ENCODE measurements around the gene SNF8. TPM values are rescaled to one million over a fixed set of nuclear protein-coding genes. Genes with fewer than 3 reads are reported as not detected.

The SNF8 gene
- total and polyA plus RNA-seq, 2 donors (not counting 3 experiments of a cell fraction or from before 2014, with no cell fraction given), result 166 to 194 TPM

GRCh38 chr17:48989100-48989499 is 44.5 kb upstream of the SNF8 start:
- DNase-seq (ENCODE audit: low read depth, low spot score) (no peak), FAIRE-seq (no peak)
- Histone ChIP-seq H3K4me3 (replicated peaks in 1 of 3; ENCODE audit: insufficient read depth in 1 of 3, low read depth in 1 of 3, low read length in 3 of 3) (no peak overlapping the region), H3K9me3 (replicated peaks; ENCODE audit: control insufficient read depth, insufficient read depth, low read length) (no peaks in the 10 kb centered on the region), H3K4me1 (ENCODE audit: control insufficient read depth, extremely low read depth, insufficient read depth, low read length) (no peaks in the 10 kb centered on the region), H3K4me2 (ENCODE audit: insufficient read depth, low read length) (no peak overlapping the region), H3K27ac (ENCODE audit: insufficient read depth, low read depth, low read length) (no peak overlapping the region), H3K9ac (replicated peaks; ENCODE audit: extremely low read depth, insufficient read depth, low read length) (no peak overlapping the region), H3K79me2 (ENCODE audit: control insufficient read depth, insufficient read depth, low read length) (no peaks in the 10 kb centered on the region), H3K27me3 (ENCODE audit: control insufficient read depth in 2 of 2, insufficient read depth in 2 of 2, low read length in 2 of 2) (peaks cover 26 to 54% of the 10 kb centered on the region in 2 experiments), H2AFZ (ENCODE audit: low read depth, low read length) (no peak overlapping the region), H4K20me1 (replicated peaks; ENCODE audit: control insufficient read depth, extremely low read depth, insufficient read depth, low read length) (no peaks in the 10 kb centered on the region), H3K9me1 (replicated peaks; ENCODE audit: control insufficient read depth, extremely low read depth, insufficient read depth, low read length) (no peaks in the 10 kb centered on the region), H3K36me3 (ENCODE audit: control insufficient read depth in 2 of 2, extremely low read depth in 1 of 2, insufficient read depth in 2 of 2, low read length in 2 of 2) (no peaks in the 10 kb centered on the region)
- no TSS peak for BruUV-seq (replicated peaks)
- intact Hi-C loops (cut with micrococcal nuclease) (no loop called here), dilution Hi-C loops (cut with MboI; ENCODE audit: extremely low pct_ligation_motif_present, low sequenced_read_pairs) (no loop called here)
- ChIA-PET CTCF (interaction anchor here (1.2 kb wide), 1 partner anchor 14 kb away, joined by 5 read pairs; no protein-coding TSS in a partner anchor), POLR2A (interaction anchor here (0.7 kb wide), 1 partner anchor 16 kb away, joined by 4 read pairs; no protein-coding TSS in a partner anchor)
- TF ChIP-seq EZH2 (IDR thresholded peaks at IDR 0.05; ENCODE audit: borderline replicate concordance, low read depth, low read length, severe bottlenecking) (no peak), JUN (IDR thresholded peaks at IDR 0.05; ENCODE audit: borderline replicate concordance, insufficient read depth, insufficient read length, low read depth) (no peak), GATA2 (IDR thresholded peaks at IDR 0.05; ENCODE audit: insufficient read depth, insufficient read length, low read depth, low read length) (no peak), MYC (IDR thresholded peaks at IDR 0.05; ENCODE audit: low read depth, low read length) (no peak), POLR2A (IDR thresholded peaks at IDR 0.05; ENCODE audit: low read depth, low read length) (no peak), CTCF (IDR thresholded peaks at IDR 0.05; ENCODE audit: extremely low read depth in 1 of 2, insufficient read depth in 1 of 2, low read depth in 1 of 2, low read length in 2 of 2) (no peak), FOS (IDR thresholded peaks at IDR 0.05; ENCODE audit: borderline replicate concordance, insufficient read depth, low read length) (no peak), POLR2AphosphoS5 (IDR thresholded peaks at IDR 0.05; ENCODE audit: insufficient read depth, low read depth, low read length) (no peak), MAX (IDR thresholded peaks at IDR 0.05; ENCODE audit: insufficient read depth, insufficient read length) (no peak)
